SU-DHL-6 (cell line): ENCODE data around the gene DPP10.

Source experiments
- H2AFZ ChIP-seq: fragments of 200-600 bp; sonication (generic); 2 replicates; pipeline ENCODE4 v1.6.1; 2014; ENCODE audit warnings: low read depth, mild to moderate bottlenecking, moderate library complexity, mixed read lengths, antibody characterized with exemption, low read length; ENCODE audit not compliant: severe bottlenecking
- H3F3A ChIP-seq: fragments of 200-600 bp; shearing (Covaris generic); 2 replicates; pipeline ENCODE4 v1.6.0; 2016; ENCODE audit warnings: antibody characterized with exemption, mild to moderate bottlenecking; ENCODE audit not compliant: insufficient read depth
- H3K27ac ChIP-seq: fragments of 200-600 bp; sonication (generic); 2 replicates; pipeline ENCODE4 v1.5.1; 2016; ENCODE audit warnings: low read depth, mild to moderate bottlenecking, low read length, moderate library complexity, mixed read lengths
- H3K27me3 ChIP-seq: fragments of 200-600 bp; sonication (generic), shearing (Covaris generic); 2 replicates; pipeline ENCODE4 v1.6.0; 2014; ENCODE audit warnings: mild to moderate bottlenecking, low read length
- H3K36me3 ChIP-seq: fragments of 200-600 bp; sonication (generic); 2 replicates; pipeline ENCODE4 v1.6.1; 2014; ENCODE audit warnings: mild to moderate bottlenecking, low read length, mixed read lengths
- H3K4me2 ChIP-seq: fragments of 300-600, 200-600 bp; shearing (Covaris generic), sonication (generic); 2 replicates; pipeline ENCODE4 v1.6.0; 2014; ENCODE audit warnings: low read length, low read depth, mild to moderate bottlenecking; ENCODE audit not compliant: poor library complexity, severe bottlenecking
- H3K4me3 ChIP-seq: fragments of 200-600 bp; sonication (generic); 2 replicates; pipeline ENCODE4 v1.5.1; 2014; ENCODE audit warnings: antibody characterized with exemption, low read length, mild to moderate bottlenecking, mixed read lengths; ENCODE audit not compliant: insufficient read depth, poor library complexity, severe bottlenecking
- H3K79me2 ChIP-seq: fragments of 200-600 bp; sonication (generic); 2 replicates; pipeline ENCODE4 v1.6.1; 2014; ENCODE audit warnings: mild to moderate bottlenecking, low read length, moderate library complexity; ENCODE audit not compliant: insufficient read depth
- H3K9ac ChIP-seq: fragments of 200-600 bp; sonication (generic); 2 replicates; pipeline ENCODE4 v1.7.0; 2014; ENCODE audit warnings: mild to moderate bottlenecking, low read length
- H3K9me2 ChIP-seq: fragments of 200-600 bp; sonication (generic); replicated peaks from 2 replicates; pipeline ENCODE4 v1.6.1; 2014; ENCODE audit warnings: low read length; ENCODE audit not compliant: insufficient read depth
- H3K9me3 ChIP-seq: fragments of 200-600 bp; sonication (generic); 2 replicates; pipeline ENCODE4 v1.6.1; 2014; ENCODE audit warnings: low read length, mixed read lengths; ENCODE audit not compliant: insufficient read depth
- H4K20me1 ChIP-seq: fragments of 200-600 bp; sonication (generic); 2 replicates; pipeline ENCODE4 v1.6.1; 2014; ENCODE audit warnings: low read depth, mild to moderate bottlenecking, antibody characterized with exemption, low read length, moderate library complexity, mixed read lengths
- CTCF ChIP-seq: fragments of 200-600 bp; sonication (generic); IDR thresholded peaks from one replicate; pipeline ENCODE4 v1.5.1; 2017; ENCODE audit warnings: antibody characterized with exemption, mild to moderate bottlenecking, low read length, moderate library complexity; ENCODE audit not compliant: insufficient read depth, poor library complexity, severe bottlenecking
- EZH2phosphoT487 ChIP-seq: fragments of 200-600 bp; sonication (generic), shearing (Covaris generic); conservative IDR thresholded peaks from 2 replicates; pipeline ENCODE4 v1.6.1; 2018; ENCODE audit warnings: mild to moderate bottlenecking, antibody characterized with exemption, low read length, moderate library complexity, mixed read lengths

Gene DPP10

DNA sequence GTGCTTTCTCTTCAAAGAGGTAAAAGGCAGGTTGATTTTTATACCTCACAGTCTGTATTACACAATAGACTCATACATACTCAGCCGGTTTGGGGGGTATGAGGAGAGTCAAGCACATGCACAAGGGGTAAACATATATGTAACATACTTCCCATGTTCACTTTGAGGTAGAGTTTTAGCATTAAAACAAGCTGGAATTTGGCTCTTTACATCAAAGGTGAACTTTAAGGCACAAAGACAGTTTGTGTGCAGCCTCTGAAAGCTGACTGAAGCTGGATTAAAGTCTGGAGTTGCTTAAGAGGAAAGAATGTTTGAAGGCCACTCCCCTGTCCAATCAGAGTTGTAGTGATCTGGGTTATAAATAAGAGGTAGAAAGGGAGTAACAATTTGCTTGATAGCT, 282.0 kb downstream of the DPP10 start:
- H3K9me3 ChIP-seq = no peaks in the 10 kb centered on the region
- no peak overlapping the region for H2AFZ ChIP-seq
- H3K79me2 ChIP-seq = no peaks in the 10 kb centered on the region
- H3K27ac ChIP-seq = no peak overlapping the region
- no peak for TF ChIP-seq CTCF
- TF ChIP-seq EZH2phosphoT487 = no peak
- H3K4me3 ChIP-seq = no peak overlapping the region
- no peak overlapping the region for H3K4me2 ChIP-seq
- H3K9ac ChIP-seq = no peak overlapping the region
- H4K20me1 ChIP-seq = no peaks in the 10 kb centered on the region
- no peaks in the 10 kb centered on the region for H3K36me3 ChIP-seq
- H3F3A ChIP-seq = no peaks in the 10 kb centered on the region
- no peaks in the 10 kb centered on the region for H3K27me3 ChIP-seq
- H3K9me2 ChIP-seq = no peaks in the 10 kb centered on the region

DNA sequence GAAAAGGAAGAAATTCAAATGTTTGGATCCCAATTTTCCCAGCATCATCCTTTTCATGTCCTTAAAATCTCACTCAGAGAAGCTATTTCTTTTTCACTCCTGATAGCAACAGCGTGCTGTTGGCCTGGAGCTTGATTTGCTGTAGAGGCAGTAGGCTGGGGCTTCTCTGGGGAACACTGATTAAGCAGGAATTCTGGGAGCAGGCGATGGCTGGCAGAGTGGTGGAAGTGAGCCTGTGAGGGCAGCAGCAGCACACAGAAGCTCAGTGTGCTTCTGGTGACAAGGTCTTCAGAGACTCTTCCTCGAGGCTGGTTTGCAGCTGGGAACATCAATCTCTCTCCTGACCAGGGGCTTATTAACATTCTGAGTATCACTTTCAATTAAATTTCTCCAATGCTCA, 284.6 kb downstream of the DPP10 start:
- TF ChIP-seq EZH2phosphoT487 (no peak), CTCF (no peak)
- Histone ChIP-seq H3K9me2 (no peaks in the 10 kb centered on the region), H3K27me3 (no peaks in the 10 kb centered on the region), H3K9ac (no peak overlapping the region), H2AFZ (no peak overlapping the region), H4K20me1 (no peaks in the 10 kb centered on the region), H3K79me2 (no peaks in the 10 kb centered on the region), H3K4me2 (no peak overlapping the region), H3K4me3 (no peak overlapping the region), H3F3A (no peaks in the 10 kb centered on the region), H3K27ac (no peak overlapping the region), H3K9me3 (no peaks in the 10 kb centered on the region), H3K36me3 (no peaks in the 10 kb centered on the region)

- Histone ChIP-seq H3K4me2 (no peak overlapping the region), H3K36me3 (no peaks in the 10 kb centered on the region), H3K79me2 (no peaks in the 10 kb centered on the region), H3K9me3 (no peaks in the 10 kb centered on the region), H3K27me3 (no peaks in the 10 kb centered on the region), H4K20me1 (no peaks in the 10 kb centered on the region), H3K27ac (no peak overlapping the region), H3K4me3 (no peak overlapping the region), H3K9ac (no peak overlapping the region), H3F3A (no peaks in the 10 kb centered on the region), H2AFZ (no peak overlapping the region), H3K9me2 (no peaks in the 10 kb centered on the region)
- TF ChIP-seq CTCF (no peak), EZH2phosphoT487 (no peak)
These were observed 285.9 kb downstream of the DPP10 start for GRCh38 chr2:114728372-114728771.

GRCh38 chr2:114729026-114729425, 286.6 kb downstream of the DPP10 start:
- Histone ChIP-seq H3K9ac (no peak overlapping the region), H3K9me2 (no peaks in the 10 kb centered on the region), H3K27ac (no peak overlapping the region), H4K20me1 (no peaks in the 10 kb centered on the region), H2AFZ (no peak overlapping the region), H3K4me3 (no peak overlapping the region), H3F3A (no peaks in the 10 kb centered on the region), H3K4me2 (no peak overlapping the region), H3K9me3 (no peaks in the 10 kb centered on the region), H3K79me2 (no peaks in the 10 kb centered on the region), H3K36me3 (no peaks in the 10 kb centered on the region), H3K27me3 (no peaks in the 10 kb centered on the region)
- TF ChIP-seq EZH2phosphoT487 (no peak), CTCF (no peak)
